ENCODE measurements around the gene HLA-DPB1. TPM values are rescaled to one million over a fixed set of nuclear protein-coding genes. Genes with fewer than 3 reads are reported as not detected.

HLA-DPB1 gene
- total RNA-seq, 1 donor: 8.7 TPM

DNA sequence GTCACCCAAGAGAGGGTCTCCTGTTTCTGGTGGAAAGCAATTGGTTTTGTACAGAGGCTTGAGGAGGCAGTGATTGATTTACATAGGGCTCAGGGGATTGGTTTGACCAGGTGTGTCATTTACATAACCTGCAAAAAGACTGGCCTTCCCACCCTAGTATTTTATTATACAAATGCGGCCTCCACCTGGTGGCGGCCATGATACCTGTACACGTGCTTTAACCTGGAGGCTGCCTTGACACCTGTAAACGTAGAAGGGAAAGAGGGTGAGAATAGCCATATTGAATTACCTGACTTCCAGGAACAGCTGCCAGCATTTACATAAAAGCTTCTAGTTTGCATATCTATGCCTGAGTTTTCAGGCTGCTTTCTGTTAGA lies 48.7 kb downstream of the HLA-DPB1 start:
- Histone ChIP-seq H4K20me1 (ENCODE audit: insufficient read depth, low read length) (no peaks in the 10 kb centered on the region), H3K9me3 (ENCODE audit: low read depth, low read length) (peaks cover 4% of the 10 kb centered on the region), H3K4me1 (ENCODE audit: insufficient read depth, low read length) (no peaks in the 10 kb centered on the region), H3K4me3 (ENCODE audit: insufficient read depth, low read length) (no peak overlapping the region), H3K27me3 (ENCODE audit: insufficient read depth, low read length) (peaks cover 30% of the 10 kb centered on the region), H3K27ac (ENCODE audit: low read depth, low read length) (no peak overlapping the region), H3K4me2 (ENCODE audit: insufficient read depth, low read length) (no peak overlapping the region), H3K79me2 (ENCODE audit: insufficient read depth, low read length) (no peaks in the 10 kb centered on the region), H3K36me3 (ENCODE audit: insufficient read depth, low read length) (no peaks in the 10 kb centered on the region), H2AFZ (ENCODE audit: low read length) (no peak overlapping the region)
- TF ChIP-seq, protein P1, sequence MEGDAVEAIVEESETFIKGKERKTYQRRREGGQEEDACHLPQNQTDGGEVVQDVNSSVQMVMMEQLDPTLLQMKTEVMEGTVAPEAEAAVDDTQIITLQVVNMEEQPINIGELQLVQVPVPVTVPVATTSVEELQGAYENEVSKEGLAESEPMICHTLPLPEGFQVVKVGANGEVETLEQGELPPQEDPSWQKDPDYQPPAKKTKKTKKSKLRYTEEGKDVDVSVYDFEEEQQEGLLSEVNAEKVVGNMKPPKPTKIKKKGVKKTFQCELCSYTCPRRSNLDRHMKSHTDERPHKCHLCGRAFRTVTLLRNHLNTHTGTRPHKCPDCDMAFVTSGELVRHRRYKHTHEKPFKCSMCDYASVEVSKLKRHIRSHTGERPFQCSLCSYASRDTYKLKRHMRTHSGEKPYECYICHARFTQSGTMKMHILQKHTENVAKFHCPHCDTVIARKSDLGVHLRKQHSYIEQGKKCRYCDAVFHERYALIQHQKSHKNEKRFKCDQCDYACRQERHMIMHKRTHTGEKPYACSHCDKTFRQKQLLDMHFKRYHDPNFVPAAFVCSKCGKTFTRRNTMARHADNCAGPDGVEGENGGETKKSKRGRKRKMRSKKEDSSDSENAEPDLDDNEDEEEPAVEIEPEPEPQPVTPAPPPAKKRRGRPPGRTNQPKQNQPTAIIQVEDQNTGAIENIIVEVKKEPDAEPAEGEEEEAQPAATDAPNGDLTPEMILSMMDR (IDR thresholded peaks at IDR 0.05; ENCODE audit: extremely low read depth, low read depth, low read length): no peak
- no peak for DNase-seq (ENCODE audit: insufficient read length, low spot score, missing footprints)

DNA sequence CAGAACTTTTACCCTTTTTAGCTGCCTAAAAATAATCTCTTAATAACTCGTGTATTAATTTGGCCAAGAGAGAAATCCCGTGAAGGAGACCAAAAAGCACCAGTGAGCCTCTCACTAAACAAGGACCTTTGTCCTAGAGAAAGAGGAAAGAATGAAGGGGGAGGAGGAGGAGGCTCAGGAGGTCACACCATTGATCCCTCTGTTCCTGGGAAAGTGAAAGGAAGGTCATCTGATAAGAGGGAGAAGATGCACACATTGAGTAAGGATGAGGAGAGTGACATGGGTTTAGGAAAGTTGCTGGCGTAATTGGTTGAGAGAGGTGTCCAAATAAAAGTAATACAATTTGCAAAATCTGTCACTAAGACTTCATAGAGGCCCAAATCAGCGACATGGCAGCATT lies 49.2 kb downstream of the HLA-DPB1 start:
- Histone ChIP-seq H2AFZ (ENCODE audit: low read length) (no peak overlapping the region), H3K9me3 (ENCODE audit: low read depth, low read length) (peaks cover 4% of the 10 kb centered on the region), H4K20me1 (ENCODE audit: insufficient read depth, low read length) (no peaks in the 10 kb centered on the region), H3K36me3 (ENCODE audit: insufficient read depth, low read length) (no peaks in the 10 kb centered on the region), H3K27me3 (ENCODE audit: insufficient read depth, low read length) (peaks cover 27% of the 10 kb centered on the region), H3K79me2 (ENCODE audit: insufficient read depth, low read length) (no peaks in the 10 kb centered on the region), H3K4me2 (ENCODE audit: insufficient read depth, low read length) (no peak overlapping the region), H3K4me1 (ENCODE audit: insufficient read depth, low read length) (no peaks in the 10 kb centered on the region), H3K4me3 (ENCODE audit: insufficient read depth, low read length) (no peak overlapping the region), H3K27ac (ENCODE audit: low read depth, low read length) (no peak overlapping the region)
- TF ChIP-seq, protein P1 (IDR thresholded peaks at IDR 0.05; ENCODE audit: extremely low read depth, low read depth, low read length): no peak
- no peak for DNase-seq (ENCODE audit: insufficient read length, low spot score, missing footprints)

DNA sequence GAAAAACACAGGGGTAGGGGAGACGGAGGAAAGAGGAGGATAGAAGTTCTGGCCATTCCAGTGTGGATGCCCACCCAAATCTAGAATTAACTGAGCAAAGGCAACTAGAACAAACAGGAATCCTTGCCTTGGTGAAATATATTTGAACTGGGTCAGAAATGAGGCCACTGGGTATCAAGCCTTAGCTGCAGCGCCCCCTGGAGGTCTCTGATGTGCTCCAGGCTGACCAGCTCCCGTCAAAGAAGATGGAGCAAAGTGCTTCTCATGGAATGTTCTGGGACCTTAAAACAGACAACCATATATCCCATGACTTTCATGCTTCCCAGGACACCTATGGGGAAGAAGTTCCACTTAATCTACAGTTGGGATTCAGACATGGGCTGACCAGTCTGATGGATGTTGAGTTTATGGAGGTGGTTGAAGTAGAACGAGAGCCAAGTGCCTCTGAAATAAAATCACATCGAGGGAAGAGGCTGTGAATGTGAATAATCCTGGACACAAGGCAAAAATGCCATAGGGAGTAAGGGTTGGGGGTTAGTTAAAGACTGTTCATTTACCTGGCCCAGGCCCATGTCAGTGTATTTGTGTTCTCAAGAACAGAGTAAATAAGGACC lies 50.4 kb downstream of the HLA-DPB1 start:
- H3K36me3 ChIP-seq (ENCODE audit: insufficient read depth, low read length): no peaks in the 10 kb centered on the region
- peaks cover 22% of the 10 kb centered on the region for H3K27me3 ChIP-seq (ENCODE audit: insufficient read depth, low read length)
- peak; percentile 73 for DNase-seq (ENCODE audit: insufficient read length, low spot score, missing footprints)
- H2AFZ ChIP-seq (ENCODE audit: low read length): no peak overlapping the region
- H3K4me1 ChIP-seq (ENCODE audit: insufficient read depth, low read length): no peaks in the 10 kb centered on the region
- H4K20me1 ChIP-seq (ENCODE audit: insufficient read depth, low read length): no peaks in the 10 kb centered on the region
- no peak overlapping the region for H3K4me3 ChIP-seq (ENCODE audit: insufficient read depth, low read length)
- no peak overlapping the region for H3K4me2 ChIP-seq (ENCODE audit: insufficient read depth, low read length)
- H3K27ac ChIP-seq (ENCODE audit: low read depth, low read length): no peak overlapping the region
- H3K79me2 ChIP-seq (ENCODE audit: insufficient read depth, low read length): no peaks in the 10 kb centered on the region
- peaks cover 4% of the 10 kb centered on the region for H3K9me3 ChIP-seq (ENCODE audit: low read depth, low read length)
- TF ChIP-seq, protein P1 (IDR thresholded peaks at IDR 0.05; ENCODE audit: extremely low read depth, low read depth, low read length): peak; percentile 82

DNA sequence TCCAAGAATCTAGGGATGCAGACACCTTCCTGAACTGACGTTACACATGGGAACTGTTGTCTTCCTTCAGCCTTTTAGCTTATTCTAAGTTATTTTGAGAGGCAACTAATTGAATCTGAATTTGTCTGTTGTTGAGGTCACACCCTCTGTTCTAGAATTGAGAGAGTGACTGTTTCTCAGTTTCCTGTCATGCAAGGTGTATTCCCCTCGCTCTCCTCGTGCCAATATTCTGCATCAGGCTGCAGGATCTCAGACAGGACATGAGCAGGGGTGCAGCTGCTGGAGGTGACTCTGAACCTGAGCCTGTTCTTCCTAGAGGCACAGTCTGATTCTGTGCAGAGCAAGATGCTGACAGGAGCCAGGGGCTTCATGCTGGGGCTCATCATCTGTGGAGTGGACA lies 52.5 kb downstream of the HLA-DPB1 start:
- no peaks in the 10 kb centered on the region for H3K36me3 ChIP-seq (ENCODE audit: insufficient read depth, low read length)
- H3K4me1 ChIP-seq (ENCODE audit: insufficient read depth, low read length): no peaks in the 10 kb centered on the region
- no peak for DNase-seq (ENCODE audit: insufficient read length, low spot score, missing footprints)
- no peaks in the 10 kb centered on the region for H3K79me2 ChIP-seq (ENCODE audit: insufficient read depth, low read length)
- H3K27me3 ChIP-seq (ENCODE audit: insufficient read depth, low read length): peaks cover 22% of the 10 kb centered on the region
- H3K27ac ChIP-seq (ENCODE audit: low read depth, low read length): no peak overlapping the region
- no peak overlapping the region for H3K4me3 ChIP-seq (ENCODE audit: insufficient read depth, low read length)
- H3K4me2 ChIP-seq (ENCODE audit: insufficient read depth, low read length): no peak overlapping the region
- TF ChIP-seq, protein P1 (IDR thresholded peaks at IDR 0.05; ENCODE audit: extremely low read depth, low read depth, low read length): no peak
- H4K20me1 ChIP-seq (ENCODE audit: insufficient read depth, low read length): no peaks in the 10 kb centered on the region
- peaks cover 4% of the 10 kb centered on the region for H3K9me3 ChIP-seq (ENCODE audit: low read depth, low read length)
- no peak overlapping the region for H2AFZ ChIP-seq (ENCODE audit: low read length)

All from osteoblast (primary cell).